ENCODE data around the gene TREML2. TPM values are rescaled to one million over a fixed set of nuclear protein-coding genes. Genes with fewer than 3 reads are reported as not detected.

TREML2 gene
- total and polyA plus RNA-seq, 2 of the 13 experiments (the other 11 are each of a cell fraction or from before 2014, with no cell fraction given), result not detected

DNA sequence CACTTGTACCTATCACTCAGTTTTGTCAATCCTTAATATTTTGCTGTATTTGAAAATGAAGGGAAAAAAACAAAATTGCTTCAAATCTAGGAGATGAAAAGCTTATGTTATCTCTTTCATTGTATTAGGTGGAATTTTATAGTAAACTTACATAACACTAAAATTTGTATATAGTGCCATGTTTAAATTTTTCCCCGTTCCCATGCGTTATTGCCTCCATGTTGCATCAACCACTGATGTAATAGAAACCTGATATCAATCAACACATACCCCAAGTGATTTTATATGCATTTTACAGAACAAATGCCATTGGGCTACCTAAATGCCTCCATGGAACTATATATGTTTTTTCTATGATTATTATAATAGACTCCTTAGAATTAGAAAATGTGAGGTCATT is 23.3 kb downstream of the TREML2 start (continued):
- TF ChIP-seq, protein P1, sequence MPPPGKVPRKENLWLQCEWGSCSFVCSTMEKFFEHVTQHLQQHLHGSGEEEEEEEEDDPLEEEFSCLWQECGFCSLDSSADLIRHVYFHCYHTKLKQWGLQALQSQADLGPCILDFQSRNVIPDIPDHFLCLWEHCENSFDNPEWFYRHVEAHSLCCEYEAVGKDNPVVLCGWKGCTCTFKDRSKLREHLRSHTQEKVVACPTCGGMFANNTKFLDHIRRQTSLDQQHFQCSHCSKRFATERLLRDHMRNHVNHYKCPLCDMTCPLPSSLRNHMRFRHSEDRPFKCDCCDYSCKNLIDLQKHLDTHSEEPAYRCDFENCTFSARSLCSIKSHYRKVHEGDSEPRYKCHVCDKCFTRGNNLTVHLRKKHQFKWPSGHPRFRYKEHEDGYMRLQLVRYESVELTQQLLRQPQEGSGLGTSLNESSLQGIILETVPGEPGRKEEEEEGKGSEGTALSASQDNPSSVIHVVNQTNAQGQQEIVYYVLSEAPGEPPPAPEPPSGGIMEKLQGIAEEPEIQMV (CRISPR knock-in tag; IDR thresholded peaks at IDR 0.05; ENCODE audit: low read depth), result no peak
- no peak for TF ChIP-seq PAWR (CRISPR knock-in tag; IDR thresholded peaks at IDR 0.05; ENCODE audit: borderline replicate concordance)
- TF ChIP-seq, protein P2, sequence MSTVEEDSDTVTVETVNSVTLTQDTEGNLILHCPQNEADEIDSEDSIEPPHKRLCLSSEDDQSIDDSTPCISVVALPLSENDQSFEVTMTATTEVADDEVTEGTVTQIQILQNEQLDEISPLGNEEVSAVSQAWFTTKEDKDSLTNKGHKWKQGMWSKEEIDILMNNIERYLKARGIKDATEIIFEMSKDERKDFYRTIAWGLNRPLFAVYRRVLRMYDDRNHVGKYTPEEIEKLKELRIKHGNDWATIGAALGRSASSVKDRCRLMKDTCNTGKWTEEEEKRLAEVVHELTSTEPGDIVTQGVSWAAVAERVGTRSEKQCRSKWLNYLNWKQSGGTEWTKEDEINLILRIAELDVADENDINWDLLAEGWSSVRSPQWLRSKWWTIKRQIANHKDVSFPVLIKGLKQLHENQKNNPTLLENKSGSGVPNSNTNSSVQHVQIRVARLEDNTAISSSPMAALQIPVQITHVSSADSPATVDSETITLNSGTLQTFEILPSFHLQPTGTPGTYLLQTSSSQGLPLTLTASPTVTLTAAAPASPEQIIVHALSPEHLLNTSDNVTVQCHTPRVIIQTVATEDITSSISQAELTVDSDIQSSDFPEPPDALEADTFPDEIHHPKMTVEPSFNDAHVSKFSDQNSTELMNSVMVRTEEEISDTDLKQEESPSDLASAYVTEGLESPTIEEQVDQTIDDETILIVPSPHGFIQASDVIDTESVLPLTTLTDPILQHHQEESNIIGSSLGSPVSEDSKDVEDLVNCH (CRISPR knock-in tag; IDR thresholded peaks at IDR 0.05), result no peak
- TF ChIP-seq, protein P3, sequence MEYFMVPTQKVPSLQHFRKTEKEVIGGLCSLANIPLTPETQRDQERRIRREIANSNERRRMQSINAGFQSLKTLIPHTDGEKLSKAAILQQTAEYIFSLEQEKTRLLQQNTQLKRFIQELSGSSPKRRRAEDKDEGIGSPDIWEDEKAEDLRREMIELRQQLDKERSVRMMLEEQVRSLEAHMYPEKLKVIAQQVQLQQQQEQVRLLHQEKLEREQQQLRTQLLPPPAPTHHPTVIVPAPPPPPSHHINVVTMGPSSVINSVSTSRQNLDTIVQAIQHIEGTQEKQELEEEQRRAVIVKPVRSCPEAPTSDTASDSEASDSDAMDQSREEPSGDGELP (IDR thresholded peaks at IDR 0.05; ENCODE audit: borderline replicate concordance, low read depth), result no peak
- TF ChIP-seq, protein P4, sequence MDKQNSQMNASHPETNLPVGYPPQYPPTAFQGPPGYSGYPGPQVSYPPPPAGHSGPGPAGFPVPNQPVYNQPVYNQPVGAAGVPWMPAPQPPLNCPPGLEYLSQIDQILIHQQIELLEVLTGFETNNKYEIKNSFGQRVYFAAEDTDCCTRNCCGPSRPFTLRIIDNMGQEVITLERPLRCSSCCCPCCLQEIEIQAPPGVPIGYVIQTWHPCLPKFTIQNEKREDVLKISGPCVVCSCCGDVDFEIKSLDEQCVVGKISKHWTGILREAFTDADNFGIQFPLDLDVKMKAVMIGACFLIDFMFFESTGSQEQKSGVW (CRISPR knock-in tag; IDR thresholded peaks at IDR 0.05; ENCODE audit: borderline replicate concordance), result no peak
- no peak for TF ChIP-seq SOX5 (CRISPR knock-in tag; IDR thresholded peaks at IDR 0.05; ENCODE audit: borderline replicate concordance)
- TF ChIP-seq FOXM1 (CRISPR knock-in tag; IDR thresholded peaks at IDR 0.05), result no peak
- TF ChIP-seq, protein P5, sequence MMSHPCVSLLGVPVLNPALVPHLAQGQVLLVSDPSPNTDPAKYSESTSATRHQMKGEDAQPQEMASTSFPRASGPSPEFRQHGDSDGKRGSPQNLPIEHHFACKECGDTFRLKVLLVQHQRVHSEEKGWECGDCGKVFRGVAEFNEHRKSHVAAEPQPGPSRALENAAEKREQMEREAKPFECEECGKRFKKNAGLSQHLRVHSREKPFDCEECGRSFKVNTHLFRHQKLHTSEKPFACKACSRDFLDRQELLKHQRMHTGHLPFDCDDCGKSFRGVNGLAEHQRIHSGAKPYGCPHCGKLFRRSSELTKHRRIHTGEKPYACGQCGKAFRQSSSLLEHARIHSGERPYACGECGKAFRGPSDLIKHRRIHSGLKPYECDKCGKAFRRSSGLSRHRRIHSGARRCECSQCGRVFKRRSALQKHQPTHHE (CRISPR knock-in tag; IDR thresholded peaks at IDR 0.05; ENCODE audit: borderline replicate concordance), result no peak
- no peak for TF ChIP-seq SNAI1 (CRISPR knock-in tag; IDR thresholded peaks at IDR 0.05; ENCODE audit: borderline replicate concordance)
- TF ChIP-seq HCFC1 (IDR thresholded peaks at IDR 0.05; ENCODE audit: low read depth, low read length), result no peak
- TF ChIP-seq, protein P6, sequence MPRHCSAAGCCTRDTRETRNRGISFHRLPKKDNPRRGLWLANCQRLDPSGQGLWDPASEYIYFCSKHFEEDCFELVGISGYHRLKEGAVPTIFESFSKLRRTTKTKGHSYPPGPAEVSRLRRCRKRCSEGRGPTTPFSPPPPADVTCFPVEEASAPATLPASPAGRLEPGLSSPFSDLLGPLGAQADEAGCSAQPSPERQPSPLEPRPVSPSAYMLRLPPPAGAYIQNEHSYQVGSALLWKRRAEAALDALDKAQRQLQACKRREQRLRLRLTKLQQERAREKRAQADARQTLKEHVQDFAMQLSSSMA (CRISPR knock-in tag; IDR thresholded peaks at IDR 0.05), result no peak
